ENCODE data around the gene RNF213.
"Not testable (repeated sequence)": the region's sequence is repeated elsewhere in the genome, so short reads cannot be mapped to it uniquely, and the experiment has no call there.

Gene RNF213

DNA sequence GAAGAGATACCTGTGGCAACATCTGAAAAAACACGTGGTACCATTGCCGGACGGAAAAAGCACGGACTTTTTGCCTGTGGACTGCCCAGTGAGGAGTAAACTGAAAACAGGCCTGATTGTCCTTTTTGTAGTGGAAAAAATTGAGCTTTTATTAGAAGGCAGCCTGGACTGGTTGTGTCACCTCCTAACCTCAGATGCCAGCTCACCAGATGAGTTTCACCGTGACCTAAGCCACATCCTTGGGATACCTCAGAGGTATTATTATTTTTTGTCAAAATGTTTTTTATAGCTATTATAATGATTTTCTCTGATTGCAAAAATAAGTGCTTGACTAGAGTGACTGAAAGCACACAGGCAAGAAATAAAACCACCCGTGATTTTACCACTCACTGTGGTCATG is 34.9 kb downstream of the RNF213 start:
- peaks cover 29% of the 10 kb centered on the region for H3K4me1 Mint-ChIP-seq (ENCODE audit: low read depth)
- no peaks in the 10 kb centered on the region for H3K27me3 Mint-ChIP-seq (ENCODE audit: low read depth)
- no peak overlapping the region for H3K27ac Mint-ChIP-seq
- H3K9me3 Mint-ChIP-seq: no peaks in the 10 kb centered on the region
- H3K4me3 Mint-ChIP-seq: no peak overlapping the region
- H3K36me3 Mint-ChIP-seq (ENCODE audit: low read depth): peaks cover 65% of the 10 kb centered on the region

DNA sequence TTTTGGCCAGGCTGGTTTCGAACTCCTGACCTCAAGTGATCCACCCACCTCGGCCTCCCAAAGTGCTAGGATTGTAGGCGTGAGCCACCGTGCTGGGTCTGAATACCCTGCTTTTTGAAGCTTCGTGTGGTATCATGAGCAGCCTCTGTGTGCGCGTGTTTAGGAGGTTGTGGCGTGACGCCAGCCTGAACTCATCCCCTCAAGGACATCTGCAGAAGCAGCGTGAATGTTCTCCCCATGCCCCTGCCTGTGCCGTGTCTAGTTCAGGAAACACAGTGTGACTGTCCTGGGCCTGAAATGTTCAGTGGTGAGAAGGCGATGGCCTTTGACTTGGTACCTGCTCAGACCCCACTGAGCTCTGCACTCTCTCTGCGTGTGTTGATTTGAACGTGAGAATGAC is 35.6 kb downstream of the RNF213 start:
- no peak overlapping the region for H3K27ac Mint-ChIP-seq
- no peak overlapping the region for H3K4me3 Mint-ChIP-seq
- H3K36me3 Mint-ChIP-seq (ENCODE audit: low read depth): peaks cover 69% of the 10 kb centered on the region
- no peaks in the 10 kb centered on the region for H3K9me3 Mint-ChIP-seq
- H3K4me1 Mint-ChIP-seq (ENCODE audit: low read depth): peaks cover 33% of the 10 kb centered on the region
- H3K27me3 Mint-ChIP-seq (ENCODE audit: low read depth): no peaks in the 10 kb centered on the region

DNA sequence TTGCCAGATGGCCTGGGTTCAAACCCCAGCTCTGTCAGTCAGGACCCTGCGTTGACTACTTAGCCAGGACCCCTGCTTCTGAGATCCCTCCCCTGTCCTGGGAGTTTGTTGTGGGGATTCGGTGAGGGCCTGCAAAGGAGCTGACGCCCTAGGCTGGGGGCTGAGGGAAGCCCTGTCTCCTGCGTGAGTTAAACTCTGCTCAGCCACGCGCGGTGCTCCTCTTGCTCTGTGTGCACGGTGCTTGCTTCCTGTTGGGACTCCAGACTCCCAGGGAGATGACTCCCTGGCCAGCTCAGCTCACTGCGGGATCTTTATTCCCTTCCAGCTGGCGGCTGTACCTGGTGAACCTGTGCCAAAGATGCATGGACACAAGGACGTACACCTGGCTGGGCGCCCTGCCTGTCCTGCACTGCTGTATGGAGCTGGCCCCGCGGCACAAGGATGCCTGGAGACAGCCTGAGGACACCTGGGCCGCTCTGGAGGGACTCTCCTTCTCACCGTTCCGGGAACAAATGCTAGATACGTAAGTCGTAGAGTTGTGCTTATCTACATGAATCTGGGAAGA is 37.4 kb downstream of the RNF213 start:
- peaks cover 31% of the 10 kb centered on the region for H3K4me1 Mint-ChIP-seq (ENCODE audit: low read depth)
- no peak overlapping the region for H3K27ac Mint-ChIP-seq
- H3K9me3 Mint-ChIP-seq: no peaks in the 10 kb centered on the region
- H3K36me3 Mint-ChIP-seq (ENCODE audit: low read depth): peaks cover 71% of the 10 kb centered on the region
- no peak overlapping the region for H3K4me3 Mint-ChIP-seq
- H3K27me3 Mint-ChIP-seq (ENCODE audit: low read depth): no peaks in the 10 kb centered on the region

DNA sequence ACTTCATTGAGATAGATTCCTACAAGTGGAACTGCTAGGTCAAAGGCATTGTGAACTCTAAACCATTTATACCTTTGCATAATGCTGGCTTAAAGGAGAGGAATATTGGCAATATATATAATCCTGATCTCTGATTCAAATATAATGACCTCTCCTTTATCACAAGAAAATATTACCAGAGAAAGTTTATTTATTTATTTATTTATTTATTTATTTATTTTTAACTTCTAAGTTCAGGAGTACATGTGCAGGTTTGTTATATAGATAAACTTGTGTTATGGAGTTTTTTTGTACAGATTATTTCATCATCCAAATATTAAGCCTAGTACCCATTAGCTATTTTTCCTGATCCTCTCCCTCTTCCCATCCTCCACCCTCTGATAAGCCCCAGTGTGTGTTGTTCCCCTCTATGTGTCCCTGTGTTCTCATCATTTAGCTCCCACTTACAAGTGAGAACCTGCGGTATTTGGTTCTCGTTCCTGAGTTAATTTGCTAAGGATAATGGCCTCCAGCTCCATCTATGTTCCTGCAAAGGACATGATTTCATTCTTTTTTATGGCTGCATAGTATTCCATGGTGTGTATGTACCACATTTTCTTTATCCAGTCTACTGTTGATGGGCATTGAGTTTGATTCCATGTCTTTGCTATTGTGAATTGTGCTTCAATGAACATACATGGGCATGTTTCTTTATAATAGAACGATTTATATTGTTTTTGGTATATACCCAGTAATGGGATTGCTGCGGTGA is 38.9 kb downstream of the RNF213 start:
- not testable (repeated sequence) for H3K4me3 Mint-ChIP-seq
- H3K4me1 Mint-ChIP-seq (ENCODE audit: low read depth): peaks cover 28% of the 10 kb centered on the region
- H3K36me3 Mint-ChIP-seq (ENCODE audit: low read depth): peaks cover 75% of the 10 kb centered on the region

DNA sequence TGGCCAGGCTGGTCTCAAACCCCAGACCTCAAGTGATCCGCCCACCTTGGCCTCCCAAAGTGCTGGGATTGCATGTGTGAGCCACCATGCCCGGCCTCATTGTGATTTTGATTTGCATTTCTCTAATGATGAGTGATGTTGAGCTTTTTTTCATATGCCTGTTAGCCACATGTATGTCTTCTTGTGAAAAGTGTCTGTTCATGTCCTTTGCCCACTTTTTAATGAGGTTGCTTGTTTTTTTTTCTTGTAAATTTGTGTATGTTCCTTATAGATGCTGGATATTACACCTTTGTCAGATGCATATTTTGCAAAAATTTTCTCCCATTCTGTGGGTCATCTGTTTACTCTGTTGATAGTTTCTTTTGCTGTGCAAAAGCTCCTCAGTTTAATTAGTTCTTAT is 40.1 kb downstream of the RNF213 start:
- peaks cover 73% of the 10 kb centered on the region for H3K36me3 Mint-ChIP-seq (ENCODE audit: low read depth)
- H3K4me1 Mint-ChIP-seq (ENCODE audit: low read depth): peaks cover 25% of the 10 kb centered on the region
- peak overlapping the region; percentile 5 for H3K27ac Mint-ChIP-seq
- not testable (repeated sequence) for H3K9me3 Mint-ChIP-seq; H3K4me3 Mint-ChIP-seq; H3K27me3 Mint-ChIP-seq (ENCODE audit: low read depth)

More for the DNA sequence above, 38.9 kb downstream of the RNF213 start:
- H3K27ac Mint-ChIP-seq: peak overlapping the region; percentile 22
- not testable (repeated sequence) for H3K9me3 Mint-ChIP-seq; H3K27me3 Mint-ChIP-seq (ENCODE audit: low read depth)

DNA sequence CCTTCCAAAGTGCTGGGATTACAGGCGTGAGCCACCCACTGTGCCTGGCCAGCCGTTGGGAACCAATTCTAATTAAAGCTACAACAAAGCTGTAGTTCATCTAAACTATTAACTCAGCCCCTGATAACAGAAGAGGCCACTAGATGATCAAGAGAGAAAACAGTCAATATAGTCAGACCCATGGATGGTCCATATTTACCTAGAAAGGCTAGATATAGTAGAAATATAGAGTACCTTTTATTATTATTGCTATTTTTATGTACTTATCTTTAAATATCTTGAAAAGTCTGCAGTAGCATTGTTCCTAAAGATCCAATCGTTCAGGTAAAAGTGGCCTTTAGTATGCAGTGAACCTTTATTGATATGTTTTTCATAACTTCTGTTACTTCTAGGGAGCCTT is 43.2 kb downstream of the RNF213 start:
- peaks cover 16% of the 10 kb centered on the region for H3K4me1 Mint-ChIP-seq (ENCODE audit: low read depth)

DNA sequence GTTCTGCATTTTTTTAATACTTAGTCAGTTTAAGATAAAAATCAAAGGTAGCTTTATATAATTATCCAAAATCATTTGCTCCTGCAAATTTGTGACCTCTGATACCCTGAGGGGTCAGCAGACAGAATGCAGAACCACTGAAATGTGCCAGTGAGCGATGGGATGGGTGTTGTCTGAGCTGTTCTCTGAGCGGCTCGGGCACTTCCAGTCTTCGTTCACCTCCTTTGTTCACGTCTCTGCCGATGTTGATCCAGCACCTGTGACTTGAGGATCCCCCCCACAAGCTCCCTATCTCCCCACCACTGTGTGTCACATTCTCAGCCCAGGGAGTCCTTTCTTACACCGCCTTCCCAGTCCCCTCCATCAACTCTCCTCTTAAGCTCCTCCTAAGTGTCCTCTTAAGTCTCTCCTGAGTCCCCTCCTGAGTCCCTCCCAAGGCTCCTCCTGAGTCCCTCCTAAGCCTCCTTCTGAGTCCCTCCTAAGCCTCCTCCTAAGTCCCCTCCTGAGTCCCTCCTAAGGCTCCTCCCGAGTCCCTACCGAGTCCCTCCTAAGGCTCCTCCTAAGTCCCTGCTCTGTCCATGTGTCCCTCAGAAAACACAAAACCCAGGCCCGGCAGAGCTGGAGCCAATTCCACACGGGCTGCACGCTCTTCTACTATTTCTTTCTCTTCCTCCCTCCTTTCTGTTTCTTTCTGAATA is 47.5 kb downstream of the RNF213 start:
- Mint-ChIP-seq H3K4me3 (no peak overlapping the region), H3K4me1 (ENCODE audit: low read depth) (peaks cover 12% of the 10 kb centered on the region)

More for the DNA sequence above, 43.2 kb downstream of the RNF213 start:
- Mint-ChIP-seq H3K27ac (no peak overlapping the region), H3K9me3 (no peaks in the 10 kb centered on the region), H3K27me3 (ENCODE audit: low read depth) (no peaks in the 10 kb centered on the region), H3K36me3 (ENCODE audit: low read depth) (peaks cover 79% of the 10 kb centered on the region), H3K4me3 (no peak overlapping the region)

DNA sequence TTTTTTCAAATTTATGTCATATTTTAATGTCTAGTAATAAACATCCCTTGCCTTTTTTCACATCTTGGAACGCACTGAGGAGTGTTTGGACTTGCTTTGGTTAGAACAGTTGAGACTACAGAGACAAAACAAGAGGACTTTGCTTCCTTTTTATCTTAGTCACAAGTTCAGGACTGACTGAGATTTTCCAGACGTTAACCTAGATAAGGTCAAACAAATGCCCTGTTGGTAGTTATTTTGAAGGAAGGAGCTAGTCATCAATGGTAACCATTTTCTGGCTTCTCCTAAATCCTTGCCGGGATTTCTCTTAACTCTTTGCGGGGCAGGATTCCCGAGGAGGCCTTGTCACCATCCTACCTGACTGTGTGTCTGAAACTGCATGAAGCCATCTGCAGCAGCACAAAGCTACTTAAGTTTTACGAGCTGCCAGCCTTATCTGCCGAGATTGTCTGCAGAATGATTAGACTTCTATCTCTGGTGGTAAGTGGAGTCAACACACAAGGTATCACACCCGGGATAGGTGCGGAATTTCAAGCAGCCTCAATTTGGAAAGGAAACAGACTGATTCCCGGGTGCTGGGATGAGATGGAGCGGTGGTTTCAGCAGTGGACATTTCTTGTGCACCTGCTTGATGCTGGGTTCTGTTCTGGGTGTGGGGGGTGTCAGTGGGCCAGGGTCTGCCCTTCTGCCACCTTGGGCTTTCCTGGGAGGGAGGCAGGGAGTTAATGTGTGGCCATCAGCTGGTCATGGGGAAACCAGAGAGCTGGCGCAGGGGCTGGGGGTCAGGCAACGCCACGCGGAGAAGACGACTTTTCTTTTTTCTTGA is 48.3 kb downstream of the RNF213 start:
- H3K27me3 Mint-ChIP-seq (ENCODE audit: low read depth): no peaks in the 10 kb centered on the region
- H3K4me1 Mint-ChIP-seq (ENCODE audit: low read depth): peaks cover 15% of the 10 kb centered on the region
- H3K4me3 Mint-ChIP-seq: no peak overlapping the region
- H3K9me3 Mint-ChIP-seq: no peaks in the 10 kb centered on the region
- H3K27ac Mint-ChIP-seq: peak overlapping the region; percentile 63
- H3K36me3 Mint-ChIP-seq (ENCODE audit: low read depth): peaks cover 75% of the 10 kb centered on the region

More for the DNA sequence above, 47.5 kb downstream of the RNF213 start:
- H3K36me3 Mint-ChIP-seq (ENCODE audit: low read depth): peaks cover 76% of the 10 kb centered on the region
- no peaks in the 10 kb centered on the region for H3K27me3 Mint-ChIP-seq (ENCODE audit: low read depth)
- no peaks in the 10 kb centered on the region for H3K9me3 Mint-ChIP-seq
- H3K27ac Mint-ChIP-seq: peak overlapping the region; percentile 63

DNA sequence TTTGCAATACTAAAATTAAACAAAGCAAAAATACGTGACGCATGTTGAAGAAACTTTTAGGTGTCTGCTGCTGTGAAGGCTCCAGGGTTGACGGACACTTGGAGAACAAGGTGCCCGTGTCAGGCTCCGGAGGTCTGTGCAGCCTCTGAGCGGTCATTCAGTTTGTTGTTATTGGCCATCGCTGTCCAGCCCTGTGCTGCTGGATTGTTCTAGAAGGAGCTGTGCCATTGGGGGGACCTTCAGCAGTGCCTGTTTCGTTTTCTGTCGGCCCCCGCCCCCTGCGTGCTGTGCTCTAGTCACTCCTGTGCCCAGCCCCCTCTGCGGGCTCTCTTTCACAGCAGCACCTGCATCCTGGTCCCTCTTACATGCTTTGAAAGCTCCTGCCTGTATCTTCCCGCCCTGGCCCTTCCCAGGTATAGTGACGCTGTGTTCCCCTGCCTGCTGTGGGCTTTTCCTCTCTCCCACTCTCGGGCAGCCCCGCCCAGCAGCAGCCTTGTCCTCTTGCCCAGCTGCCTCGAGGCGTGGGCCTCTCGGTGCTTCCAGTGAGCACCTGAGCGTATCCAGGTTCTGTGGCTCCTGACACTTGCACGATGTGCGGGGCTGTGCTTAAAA is 50.7 kb downstream of the RNF213 start:
- no peaks in the 10 kb centered on the region for H3K9me3 Mint-ChIP-seq
- peaks cover 15% of the 10 kb centered on the region for H3K4me1 Mint-ChIP-seq (ENCODE audit: low read depth)
- peak overlapping the region; percentile 45 for H3K27ac Mint-ChIP-seq
- no peaks in the 10 kb centered on the region for H3K27me3 Mint-ChIP-seq (ENCODE audit: low read depth)
- H3K36me3 Mint-ChIP-seq (ENCODE audit: low read depth): peaks cover 64% of the 10 kb centered on the region
- H3K4me3 Mint-ChIP-seq: no peak overlapping the region

DNA sequence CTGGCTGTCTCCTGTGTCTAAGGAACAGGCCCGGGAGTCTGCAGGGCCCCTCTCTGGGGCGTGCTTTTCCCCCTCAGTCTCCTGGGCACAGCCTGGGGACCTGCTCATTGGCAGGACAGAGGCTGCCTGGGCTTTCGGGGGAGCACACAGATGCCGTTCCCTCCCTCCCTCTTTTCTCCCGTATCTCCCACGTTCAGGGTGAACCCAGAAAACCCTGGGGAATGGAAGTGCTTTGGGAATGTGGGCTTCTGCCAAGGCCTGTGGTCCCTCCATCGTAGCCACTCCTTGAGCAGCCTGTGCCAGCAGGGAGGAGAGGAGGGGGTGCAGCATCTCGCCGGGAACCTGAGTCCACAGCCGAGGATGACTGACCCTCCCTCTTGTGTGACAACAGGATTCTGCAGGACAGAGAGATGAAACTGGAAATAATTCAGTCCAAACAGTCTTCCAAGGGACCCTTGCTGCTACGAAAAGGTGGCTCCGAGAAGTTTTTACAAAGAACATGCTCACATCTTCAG is 52.0 kb downstream of the RNF213 start:
- Mint-ChIP-seq H3K27ac (peak overlapping the region; percentile 62), H3K27me3 (ENCODE audit: low read depth) (no peaks in the 10 kb centered on the region), H3K4me1 (ENCODE audit: low read depth) (peaks cover 18% of the 10 kb centered on the region), H3K4me3 (no peak overlapping the region), H3K36me3 (ENCODE audit: low read depth) (peaks cover 69% of the 10 kb centered on the region), H3K9me3 (no peaks in the 10 kb centered on the region)

DNA sequence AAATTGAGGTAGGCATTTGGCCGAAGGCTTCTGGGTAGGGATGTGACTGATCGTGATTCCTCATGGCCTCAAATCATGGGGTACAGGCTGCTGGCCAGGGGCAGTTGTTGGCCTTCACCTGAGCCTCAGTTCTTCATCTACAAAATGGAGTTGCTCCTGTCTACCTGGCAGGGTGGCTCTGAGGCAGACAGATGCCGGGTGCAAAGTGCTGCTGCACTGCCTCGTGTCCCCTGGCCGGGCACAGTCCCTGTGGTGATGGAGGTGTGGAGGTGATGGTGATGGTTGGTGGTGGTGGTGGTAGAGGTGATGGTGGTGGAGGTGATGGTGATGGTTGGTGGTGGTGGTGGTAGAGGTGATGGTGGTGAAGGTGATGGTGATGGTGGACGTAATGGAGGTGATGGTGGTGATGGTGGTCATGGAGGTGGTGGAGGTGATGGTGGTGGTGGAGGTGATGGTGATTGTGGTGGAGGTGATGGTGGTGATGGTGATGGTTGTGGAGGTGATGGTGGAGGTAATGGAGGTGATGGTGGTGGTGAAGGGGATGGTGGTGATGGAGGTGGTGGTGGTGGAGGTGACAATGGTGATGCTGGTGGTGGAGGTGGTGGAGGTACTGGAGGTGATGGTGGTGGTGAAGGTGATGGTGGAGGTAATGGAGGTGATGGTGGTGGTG is 52.6 kb downstream of the RNF213 start:
- peaks cover 17% of the 10 kb centered on the region for H3K4me1 Mint-ChIP-seq (ENCODE audit: low read depth)
- H3K27ac Mint-ChIP-seq: peak overlapping the region; percentile 67
- H3K4me3 Mint-ChIP-seq: no peak overlapping the region
- H3K27me3 Mint-ChIP-seq (ENCODE audit: low read depth): no peaks in the 10 kb centered on the region
- H3K36me3 Mint-ChIP-seq (ENCODE audit: low read depth): peaks cover 69% of the 10 kb centered on the region
- H3K9me3 Mint-ChIP-seq: no peaks in the 10 kb centered on the region

DNA sequence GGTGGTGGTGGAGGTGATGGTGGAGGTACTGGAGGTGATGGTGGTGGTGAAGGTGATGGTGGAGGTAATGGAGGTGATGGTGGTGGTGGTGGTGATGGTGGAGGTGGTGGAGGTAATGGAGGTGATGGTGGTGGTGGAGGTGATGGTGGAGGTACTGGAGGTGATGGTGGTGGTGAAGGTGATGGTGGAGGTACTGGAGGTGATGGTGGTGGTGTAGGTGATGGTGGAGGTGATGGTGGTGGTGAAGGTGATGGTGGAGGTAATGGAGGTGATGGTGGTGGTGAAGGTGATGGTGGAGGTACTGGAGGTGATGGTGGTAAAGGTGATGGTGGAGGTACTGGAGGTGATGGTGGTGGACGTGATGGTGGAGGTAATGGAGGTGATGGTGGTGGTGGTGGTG is 53.3 kb downstream of the RNF213 start:
- not testable (repeated sequence) for H3K27me3 Mint-ChIP-seq (ENCODE audit: low read depth)

DNA sequence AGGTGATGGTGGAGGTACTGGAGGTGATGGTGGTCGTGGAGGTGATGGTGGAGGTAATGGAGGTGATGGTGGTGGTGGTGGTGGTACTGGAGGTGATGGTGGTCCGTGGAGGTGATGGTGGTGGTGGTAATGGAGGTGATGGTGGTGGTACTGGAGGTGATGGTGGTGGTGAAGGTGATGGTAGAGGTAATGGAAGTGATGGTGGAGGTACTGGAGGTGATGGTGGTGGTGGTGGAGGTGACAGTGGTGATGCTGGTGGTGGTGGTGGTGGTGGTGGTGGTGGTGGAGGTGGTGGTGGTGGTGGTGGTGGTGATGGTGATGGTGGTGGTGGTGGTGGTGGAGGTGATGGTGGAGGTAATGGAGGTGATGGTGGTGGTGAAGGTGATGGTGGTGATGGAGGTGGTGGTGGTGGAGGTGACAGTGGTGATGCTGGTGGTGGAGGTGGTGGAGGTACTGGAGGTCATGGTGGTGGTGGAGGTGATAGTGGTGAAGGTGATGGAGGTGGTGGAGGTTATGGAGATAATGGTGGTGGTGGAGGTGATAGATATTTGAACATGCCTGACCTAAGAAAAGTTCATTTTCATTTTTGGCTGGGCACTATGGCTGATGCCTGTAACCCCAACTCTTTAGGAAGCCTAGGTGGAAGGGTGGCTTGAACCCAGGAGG is 55.0 kb downstream of the RNF213 start:
- H3K27ac Mint-ChIP-seq: peak overlapping the region; percentile 76
- peaks cover 20% of the 10 kb centered on the region for H3K4me1 Mint-ChIP-seq (ENCODE audit: low read depth)
- H3K4me3 Mint-ChIP-seq: peak overlapping the region; percentile 31
- H3K9me3 Mint-ChIP-seq: no peaks in the 10 kb centered on the region
- H3K36me3 Mint-ChIP-seq (ENCODE audit: low read depth): peaks cover 63% of the 10 kb centered on the region
- no peaks in the 10 kb centered on the region for H3K27me3 Mint-ChIP-seq (ENCODE audit: low read depth)

More for the DNA sequence above, 53.3 kb downstream of the RNF213 start:
- peaks cover 66% of the 10 kb centered on the region for H3K36me3 Mint-ChIP-seq (ENCODE audit: low read depth)
- not testable (repeated sequence) for H3K4me3 Mint-ChIP-seq, H3K27ac Mint-ChIP-seq, H3K9me3 Mint-ChIP-seq
- H3K4me1 Mint-ChIP-seq (ENCODE audit: low read depth): peaks cover 17% of the 10 kb centered on the region

Measured in T-helper 1 cell treated with Interleukin-12 subunit alpha and Interleukin-12 subunit beta and Interleukin-4 antibody, amounts not matched to agents 30 μg/mL and 1 μg/mL, for 36 hours (primary cell).